ENCODE data around the gene PSENEN.
"Not testable (repeated sequence)": the region's sequence is repeated elsewhere in the genome, so short reads cannot be mapped to it uniquely, and the experiment has no call there.

Gene PSENEN

DNA sequence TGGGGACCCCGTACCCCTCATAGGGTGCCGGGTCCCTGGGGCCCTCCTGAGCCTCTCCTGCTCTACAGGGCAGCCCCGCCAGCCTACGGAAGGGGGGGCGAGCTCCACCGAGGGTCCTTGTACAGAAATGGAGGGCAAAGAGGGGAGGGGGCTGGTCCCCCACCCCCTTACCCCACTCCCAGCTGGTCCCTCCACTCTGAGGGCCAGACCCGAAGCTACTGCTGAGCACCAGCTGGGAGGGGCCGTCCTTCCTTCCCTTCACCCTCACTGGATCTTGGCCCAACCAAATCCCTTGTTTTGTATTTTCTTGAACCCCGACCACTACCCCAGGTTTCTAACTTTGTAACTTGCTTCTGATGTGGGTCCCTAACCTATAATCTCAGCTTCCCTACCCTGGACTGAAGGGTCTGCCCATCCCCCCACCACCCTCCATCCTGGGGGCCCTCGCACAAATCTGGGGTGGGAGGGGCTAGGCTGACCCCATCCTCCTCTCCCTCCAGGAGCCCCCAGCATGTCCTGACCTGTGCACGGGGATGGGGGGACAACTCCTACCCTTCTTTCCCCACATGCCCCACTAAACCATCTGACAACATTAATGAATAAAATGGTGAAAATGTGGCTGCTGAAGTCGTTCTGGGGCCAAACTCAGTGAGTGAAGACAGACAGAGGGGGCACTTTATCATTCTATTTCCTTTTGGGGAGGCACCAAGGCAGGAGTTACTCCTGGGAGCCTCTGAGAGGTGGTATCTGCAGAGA, 42.9 kb downstream of the PSENEN start:
- DNase-seq (ENCODE audit: low read depth), result no peak

DNA sequence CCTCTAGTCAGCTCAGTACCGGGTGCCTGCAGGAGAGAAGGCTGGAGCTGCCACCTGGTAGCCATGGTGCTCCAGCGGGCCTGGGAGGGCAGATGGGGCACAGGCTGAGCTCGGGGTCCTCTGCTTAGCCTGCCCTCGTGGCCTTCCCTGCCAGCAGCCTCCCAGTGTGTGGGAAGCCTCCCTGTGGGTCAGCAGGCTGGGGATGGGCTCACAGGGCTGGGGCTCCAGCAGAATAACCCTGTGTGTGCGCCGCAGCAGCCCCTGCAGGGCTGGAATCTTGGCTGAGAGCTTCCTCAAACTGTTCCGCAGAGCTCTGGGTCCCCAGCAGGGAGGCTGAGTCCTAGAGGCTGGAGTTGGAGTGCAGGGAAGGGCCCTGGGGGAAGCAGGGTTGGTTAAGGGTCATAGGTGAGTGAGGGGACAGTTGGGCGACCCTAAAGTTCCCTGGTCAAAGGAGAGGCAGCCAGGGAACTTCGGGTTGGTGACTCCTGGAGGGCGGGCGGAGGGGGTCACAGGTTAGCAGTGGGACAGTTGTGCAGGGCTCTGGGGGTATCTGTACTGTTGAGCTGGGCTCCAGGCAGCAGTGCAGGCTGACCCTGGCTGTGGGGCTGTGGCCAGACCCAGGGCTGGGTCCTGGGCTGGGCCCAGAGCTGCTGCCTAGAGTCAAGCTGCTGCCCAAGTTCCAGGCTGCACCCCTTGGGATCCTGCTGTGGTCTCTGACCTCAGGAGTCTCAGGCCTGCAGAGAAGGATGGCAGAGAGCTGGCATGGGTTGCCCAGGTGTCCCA, 43.9 kb downstream of the PSENEN start:
- DNase-seq (ENCODE audit: low read depth), result no peak

DNA sequence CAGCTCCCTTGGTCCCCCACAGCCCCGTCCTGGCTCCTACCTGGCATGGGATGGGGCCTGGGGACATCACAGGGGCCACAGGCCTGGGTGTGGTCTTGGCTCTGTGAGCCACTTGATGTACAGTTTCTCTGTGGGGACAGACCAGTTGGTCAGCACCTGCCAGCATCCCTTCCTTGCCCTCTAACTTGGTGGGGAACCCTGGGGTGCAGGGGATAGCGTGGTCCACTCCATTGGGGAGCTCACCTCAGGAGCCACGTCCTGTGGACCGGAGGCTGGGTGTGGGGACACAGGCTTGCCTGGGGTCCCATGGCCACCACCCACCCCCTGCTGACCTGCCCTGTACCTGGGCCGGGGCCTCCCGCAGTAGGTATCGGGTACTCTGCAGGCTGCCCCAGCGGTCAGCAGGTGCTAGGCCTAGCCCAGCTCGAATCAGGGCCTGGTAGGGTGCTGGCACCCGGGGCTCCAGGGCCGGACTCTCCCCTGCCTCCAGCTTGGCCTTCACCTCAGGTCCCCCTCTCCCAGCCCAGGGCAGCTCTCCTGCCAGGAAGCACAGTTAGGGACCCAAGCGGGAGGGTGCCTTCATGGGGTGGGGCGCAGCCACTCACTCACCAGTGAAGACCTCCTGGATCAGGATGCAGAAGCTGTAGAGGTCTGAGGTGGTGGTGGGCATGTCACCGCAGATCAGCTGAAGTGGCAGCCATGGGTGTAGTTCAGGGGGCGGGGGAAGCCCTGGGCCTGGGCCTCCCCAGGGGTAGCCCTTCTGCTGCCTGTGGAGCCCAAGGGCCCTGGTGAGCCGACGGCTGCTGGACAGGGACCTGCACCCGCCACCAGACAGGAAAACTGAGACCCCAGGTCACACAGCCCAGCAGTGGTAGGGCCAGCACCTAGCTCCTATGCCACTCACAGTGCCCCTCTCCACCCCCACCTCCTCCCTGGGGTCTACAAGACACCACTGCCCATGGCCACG, 44.8 kb downstream of the PSENEN start:
- no peak for DNase-seq (ENCODE audit: low read depth)

GRCh38 chr19:35790981-35791813, 45.7 kb downstream of the PSENEN start:
- no peak for DNase-seq (ENCODE audit: low read depth)

DNA sequence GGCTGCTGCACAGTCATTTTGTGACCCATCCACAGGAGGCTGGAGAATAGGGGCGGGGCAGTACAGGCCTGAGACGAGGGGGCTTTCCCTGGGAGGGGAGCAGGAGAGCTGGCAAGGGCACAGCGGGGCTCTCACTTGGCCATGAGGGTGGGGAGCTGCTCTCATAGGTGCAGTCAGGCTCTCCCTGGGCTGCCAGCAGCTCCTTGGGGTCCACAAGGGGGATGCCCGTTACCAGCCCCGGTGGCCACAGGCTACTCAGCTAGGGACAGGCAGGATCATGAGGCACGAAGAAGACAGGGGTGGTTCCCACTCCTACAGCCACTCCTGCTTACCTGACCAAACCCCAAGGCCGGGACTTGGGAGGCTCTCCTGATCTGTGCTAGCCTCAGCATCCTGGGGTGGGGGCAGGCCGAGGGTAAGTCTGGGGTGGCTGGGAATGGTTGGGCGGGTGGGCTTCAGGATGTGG, 46.4 kb downstream of the PSENEN start:
- no peak for DNase-seq (ENCODE audit: low read depth)

GRCh38 chr19:35792312-35792711, 46.9 kb downstream of the PSENEN start:
- no peak for DNase-seq (ENCODE audit: low read depth)

GRCh38 chr19:35792888-35793287, 47.4 kb downstream of the PSENEN start:
- no peak for DNase-seq (ENCODE audit: low read depth)

- DNase-seq (ENCODE audit: low read depth), result no peak
These were observed 48.1 kb downstream of the PSENEN start for GRCh38 chr19:35793381-35794165.

GRCh38 chr19:35795564-35795963, 50.1 kb downstream of the PSENEN start:
- DNase-seq (ENCODE audit: low read depth), result not testable (repeated sequence)
